ENCODE results near the gene AK4.
A peak's percentile ranks its signal among the peaks of the same experiment; 100 is the strongest.

AK4 gene

DNA sequence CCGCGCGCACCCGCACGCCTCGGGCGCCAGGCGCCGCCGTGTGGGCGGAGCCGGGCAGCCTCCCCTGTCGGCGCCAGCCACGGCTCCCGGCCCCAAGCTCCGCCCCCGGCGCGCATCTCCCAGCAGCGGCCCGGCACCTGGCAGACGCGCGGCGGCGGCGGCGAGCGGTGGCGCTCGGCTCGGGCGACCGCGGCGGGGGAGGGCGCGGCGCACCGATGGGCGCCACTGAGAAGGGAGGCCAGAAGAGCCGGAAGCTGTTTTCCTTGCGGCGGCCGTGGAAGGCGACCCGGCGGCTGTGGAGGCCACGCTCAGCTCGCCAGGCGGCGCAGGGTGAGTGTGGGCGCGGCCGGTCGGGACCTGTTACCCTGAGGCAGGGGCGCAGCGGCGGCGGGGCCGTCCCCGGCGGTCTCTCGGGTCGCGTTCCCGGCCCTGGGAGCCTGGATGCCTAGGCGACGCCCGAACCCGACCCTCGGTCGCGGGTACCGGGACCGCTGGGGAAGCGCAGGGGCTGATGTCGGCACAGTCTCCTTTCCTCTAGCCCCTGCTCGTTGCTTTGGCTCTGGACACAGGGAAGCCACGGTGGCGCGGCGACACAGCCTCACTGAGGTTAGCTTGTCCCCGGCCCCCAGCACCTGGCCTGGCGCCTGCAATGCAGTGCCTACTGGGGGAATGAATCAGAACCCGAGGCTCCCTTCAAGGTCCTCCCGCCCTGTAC, 106.5 kb downstream of the AK4 start:
- peak; percentile 89 for DNase-seq

DNA sequence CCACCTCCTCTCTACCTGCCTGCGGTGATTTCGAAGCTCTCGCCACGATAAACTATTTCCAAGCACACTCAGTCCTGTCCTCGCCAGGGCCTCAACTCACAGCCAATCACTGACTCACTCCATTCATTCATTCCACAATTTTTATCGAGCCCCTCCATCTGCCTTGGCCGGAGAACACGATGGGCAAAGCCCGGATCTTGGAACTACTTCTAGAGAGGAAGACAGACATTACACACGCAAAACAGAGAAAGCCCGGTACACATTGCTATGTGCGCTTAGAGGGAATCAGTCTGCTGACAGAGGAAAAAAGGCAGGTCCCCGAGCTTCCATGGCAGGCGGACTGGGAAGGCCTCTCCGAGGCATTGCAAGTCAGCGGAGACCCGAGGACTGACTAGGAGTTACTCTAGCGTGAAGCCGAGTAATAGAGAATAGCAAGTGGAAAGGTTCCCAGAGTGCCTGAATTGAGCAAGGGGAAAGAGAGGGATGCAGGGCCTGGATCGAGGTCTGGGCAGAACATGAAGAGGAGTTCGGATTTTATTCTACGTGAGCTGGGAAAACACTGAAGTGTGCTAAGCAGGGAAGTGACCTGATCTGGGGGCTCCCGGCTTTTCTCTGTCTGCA, 107.1 kb downstream of the AK4 start:
- no peak for DNase-seq

GRCh38 chr1:65255656-65256050, 107.7 kb downstream of the AK4 start:
- DNase-seq = no peak

DNA sequence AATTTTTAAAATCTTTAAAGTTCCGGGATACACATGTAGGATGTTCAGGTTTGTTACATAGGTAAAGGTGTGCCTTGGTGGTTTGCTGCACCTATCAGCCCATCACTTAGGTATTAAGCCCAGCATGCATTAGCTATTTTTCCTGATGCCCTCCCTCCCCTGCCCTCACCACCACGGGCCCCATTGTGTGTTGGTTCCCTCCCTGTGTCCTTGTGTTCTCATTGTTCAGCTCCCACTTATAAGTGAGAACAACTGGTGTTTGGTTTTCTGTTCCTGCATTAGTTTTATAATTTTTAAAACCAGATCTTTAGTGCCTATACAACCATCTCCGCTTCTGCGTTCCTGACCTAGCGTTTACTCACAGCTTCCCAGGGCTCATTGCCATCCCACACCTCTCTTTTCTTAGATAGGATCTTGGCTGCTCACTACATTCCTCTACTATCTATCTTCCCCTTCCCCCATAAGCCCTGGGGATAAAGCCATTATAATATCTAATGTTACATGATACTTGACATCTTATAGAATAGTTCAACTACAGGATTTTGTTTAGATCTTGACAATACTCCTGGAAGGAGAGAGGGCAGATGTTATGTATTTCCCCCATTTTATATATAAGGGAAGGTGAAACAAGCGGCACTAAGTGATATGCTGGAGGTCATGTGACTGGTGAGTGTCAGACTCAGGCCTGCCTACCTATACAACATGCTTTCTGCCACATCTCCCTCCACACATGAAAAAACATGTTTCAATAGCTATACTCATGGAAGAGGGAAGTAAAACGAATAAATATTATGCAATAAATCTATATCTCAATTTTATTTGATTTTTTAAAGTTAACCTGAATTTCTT, 109.1 kb downstream of the AK4 start:
- DNase-seq = no peak

- DNase-seq = no peak
These were observed 110.1 kb downstream of the AK4 start for GRCh38 chr1:65258106-65258505.

DNA sequence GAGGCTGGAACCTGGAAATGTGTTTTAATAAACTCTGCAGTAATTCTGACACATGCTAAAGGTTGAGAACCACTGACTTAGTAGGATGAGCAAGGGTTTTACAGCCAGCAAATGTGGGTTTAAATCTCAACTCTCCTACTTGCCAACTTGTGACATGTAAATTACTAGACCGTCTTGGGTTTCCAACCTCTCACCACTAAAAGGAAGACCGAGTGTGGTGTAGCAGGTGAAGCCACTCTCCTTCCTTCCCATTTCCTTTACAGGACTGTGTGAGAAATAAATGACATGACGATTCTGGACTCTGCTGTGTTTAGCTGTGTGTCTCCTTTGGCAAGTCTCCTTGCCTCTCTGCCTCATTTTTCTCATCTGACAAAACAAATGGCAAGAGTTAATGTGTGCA, 111.8 kb downstream of the AK4 start:
- no peak for DNase-seq

- no peak for DNase-seq
These were observed 113.0 kb downstream of the AK4 start for GRCh38 chr1:65260851-65261473.

GRCh38 chr1:65263286-65263685, 115.3 kb downstream of the AK4 start:
- no peak for DNase-seq

GRCh38 chr1:65264197-65264929, 116.4 kb downstream of the AK4 start:
- DNase-seq = peak; percentile 88

- no peak for DNase-seq
These were observed 117.3 kb downstream of the AK4 start for GRCh38 chr1:65265296-65265650.

- peak; percentile 83 for DNase-seq
These were observed 117.8 kb downstream of the AK4 start for GRCh38 chr1:65265651-65266351.

GRCh38 chr1:65266476-65266875, 118.5 kb downstream of the AK4 start:
- no peak for DNase-seq

- no peak for DNase-seq
These were observed 119.3 kb downstream of the AK4 start for GRCh38 chr1:65267271-65267670.

GRCh38 chr1:65267683-65268082, 119.7 kb downstream of the AK4 start:
- no peak for DNase-seq

- DNase-seq = no peak
These were observed 121.6 kb downstream of the AK4 start for GRCh38 chr1:65269612-65270011.

- DNase-seq = no peak
These were observed 128.4 kb downstream of the AK4 start for GRCh38 chr1:65276197-65276939.

- no peak for DNase-seq
These were observed 129.8 kb downstream of the AK4 start for GRCh38 chr1:65277605-65278347.

DNA sequence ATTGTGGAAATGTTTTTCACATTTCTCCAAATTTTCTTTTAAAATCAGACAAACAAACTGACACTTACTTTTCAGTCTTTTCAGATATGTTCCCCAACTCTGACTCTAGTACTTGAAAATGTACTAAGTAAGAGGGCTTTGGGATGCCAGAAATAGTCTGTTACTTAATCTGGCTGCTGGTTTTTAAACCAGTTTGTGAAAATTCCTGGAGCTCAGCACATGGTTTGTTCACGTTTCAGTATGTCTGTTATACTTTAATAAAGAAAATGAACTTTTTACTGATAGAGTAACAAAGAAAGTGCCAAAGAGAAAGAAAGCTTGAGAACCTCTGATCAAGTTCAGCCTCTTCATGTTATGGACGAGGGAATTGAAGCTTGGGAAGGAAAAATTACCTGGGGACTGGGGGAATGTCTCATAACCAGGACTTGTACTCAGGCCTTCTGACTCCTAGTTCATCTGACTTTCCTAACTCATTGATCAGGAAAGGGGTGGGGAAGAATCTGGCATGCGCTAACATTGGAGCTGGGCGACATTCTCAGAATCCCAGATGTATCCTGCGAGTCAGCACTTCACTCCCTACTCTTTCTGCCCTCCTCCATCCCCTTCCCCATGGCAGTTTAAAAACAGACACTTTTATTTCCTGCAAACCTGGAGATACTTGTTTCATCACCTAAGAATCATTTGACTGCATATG, 130.5 kb downstream of the AK4 start:
- DNase-seq = no peak

GRCh38 chr1:65279070-65279779, 131.2 kb downstream of the AK4 start:
- no peak for DNase-seq
